RWPE1 (cell line): Measurements from ENCODE around the gene CD9.

Experiments
- CTCF ChIA-PET: fragments of 350-600 bp; sonication (Branson Sonifier 250); formaldehyde crosslinking; extraction: SDS; loops from one replicate; lab custom pipeline; 2021; lab: Yijun Ruan, JAX
- POLR2A ChIA-PET: fragments of 400-600 bp; formaldehyde crosslinking; extraction: SDS; loops from one replicate; lab custom pipeline; 2020; ENCODE audit warnings: antibody characterized with exemption; ENCODE audit not compliant: low non-redundant PET; lab: Yijun Ruan, JAX
- DNase-seq: peaks from one replicate; pipeline ENCODE4 v3.0.0; 2012; ENCODE audit warnings: low spot score
- H3K27ac ChIP-seq: fragments of 450-650 bp; 2 replicates; pipeline ENCODE4 v1.5.1; 2017
- CTCF ChIP-seq: fragments of 450-650 bp; conservative IDR thresholded peaks from 2 replicates; pipeline ENCODE4 v1.5.1; 2017; ENCODE audit warnings: low read depth, mild to moderate bottlenecking

Gene CD9

GRCh38 chr12:6201213-6201608 is 1.0 kb downstream of the CD9 start:
- TF ChIP-seq CTCF, result no peak
- peak overlapping the region; percentile 87 for H3K27ac ChIP-seq
- CTCF ChIA-PET, result interaction anchor here (0.7 to 6.4 kb wide), 7 partner anchors 13 to 213 kb away, joined by 3 to 28 read pairs (median 3); no protein-coding TSS in a partner anchor
- POLR2A ChIA-PET, result interaction anchor here (0.5 to 1.8 kb wide), 4 partner anchors 8 to 78 kb away, joined by 3 to 11 read pairs (median 4); no protein-coding TSS in a partner anchor
- peak; percentile 49 for DNase-seq

GRCh38 chr12:6201826-6202225 is 1.6 kb downstream of the CD9 start:
- POLR2A ChIA-PET, result interaction anchor here (1.6 to 1.8 kb wide), 3 partner anchors 71 to 78 kb away, joined by 4 to 11 read pairs (median 5); no protein-coding TSS in a partner anchor
- CTCF ChIA-PET, result interaction anchor here (1.0 to 6.4 kb wide), 5 partner anchors 12 to 214 kb away, joined by 3 to 28 read pairs (median 4); no protein-coding TSS in a partner anchor
- no peak for DNase-seq
- peak overlapping the region; percentile 87 for H3K27ac ChIP-seq
- TF ChIP-seq CTCF, result no peak

GRCh38 chr12:6202304-6202703 is 2.1 kb downstream of the CD9 start:
- H3K27ac ChIP-seq, result peak overlapping the region; percentile 87
- no peak for TF ChIP-seq CTCF
- CTCF ChIA-PET, result interaction anchor here (1.1 to 6.4 kb wide), 4 partner anchors 12 to 214 kb away, joined by 3 to 28 read pairs (median 4); no protein-coding TSS in a partner anchor
- POLR2A ChIA-PET, result interaction anchor here (1.8 kb wide), 2 partner anchors 71 to 77 kb away, joined by 5 to 11 read pairs; no protein-coding TSS in a partner anchor
- no peak for DNase-seq

GRCh38 chr12:6202846-6203245 is 2.6 kb downstream of the CD9 start:
- POLR2A ChIA-PET, result no interaction called here
- CTCF ChIA-PET, result interaction anchor here (0.5 to 6.4 kb wide), 4 partner anchors 11 to 76 kb away, joined by 3 to 28 read pairs (median 4); no protein-coding TSS in a partner anchor
- TF ChIP-seq CTCF, result no peak

GRCh38 chr12:6203601-6204000 is 3.4 kb downstream of the CD9 start:
- no peak for TF ChIP-seq CTCF
- DNase-seq, result no peak
- no peak overlapping the region for H3K27ac ChIP-seq
- ChIA-PET POLR2A (no interaction called here), CTCF (interaction anchor here (0.8 to 6.4 kb wide), 2 partner anchors 9 to 75 kb away, joined by 5 to 28 read pairs; no protein-coding TSS in a partner anchor)

More at GRCh38 chr12:6202846-6203245, 2.6 kb downstream of the CD9 start:
- H3K27ac ChIP-seq, result no peak overlapping the region
- DNase-seq, result no peak

- DNase-seq, result no peak
- ChIA-PET POLR2A (no interaction called here), CTCF (interaction anchor here (0.7 to 6.4 kb wide), 2 partner anchors 15 to 74 kb away, joined by 3 to 28 read pairs; no protein-coding TSS in a partner anchor)
- peak overlapping the region; percentile 44 for H3K27ac ChIP-seq
- no peak for TF ChIP-seq CTCF
These were observed 4.4 kb downstream of the CD9 start for GRCh38 chr12:6204533-6205143.
